ENCODE data around the gene CLDN6.
"Not testable (repeated sequence)": the region's sequence is repeated elsewhere in the genome, so short reads cannot be mapped to it uniquely, and the experiment has no call there.

Gene CLDN6

GRCh38 chr16:3017794-3018506 lies at the start of gene CLDN6:
TSS of gene CLDN6 (minus strand) at chr16:3018183. CDS start at chr16:3016021, 2,162 bp downstream.
- peak; percentile 11 for DNase-seq

GRCh38 chr16:3066440-3066748 lies 48.4 kb upstream of the CLDN6 start:
- DNase-seq = no peak

- DNase-seq = no peak
Observed at GRCh38 chr16:3065742-3066439, 47.9 kb upstream of the CLDN6 start.

- no peak for DNase-seq
Observed at GRCh38 chr16:3065069-3065741, 47.2 kb upstream of the CLDN6 start, which contains the start of gene IL32. TSS of gene IL32 (plus strand) at chr16:3065640. CDS start at chr16:3065812, 172 bp downstream.

- no peak for DNase-seq
Observed at GRCh38 chr16:3063625-3064386, 45.8 kb upstream of the CLDN6 start.

GRCh38 chr16:3062553-3062952 lies 44.6 kb upstream of the CLDN6 start:
- DNase-seq = no peak

GRCh38 chr16:3060339-3061127 lies 42.5 kb upstream of the CLDN6 start:
- no peak for DNase-seq

- no peak for DNase-seq
Observed at GRCh38 chr16:3059723-3060242, 41.8 kb upstream of the CLDN6 start.

- DNase-seq = peak; percentile 84
Observed at GRCh38 chr16:3059041-3059722, 41.2 kb upstream of the CLDN6 start.

- peak; percentile 30 for DNase-seq
Observed at GRCh38 chr16:3058139-3059030, 40.4 kb upstream of the CLDN6 start.

- no peak for DNase-seq
Observed at GRCh38 chr16:3057181-3058138, 39.5 kb upstream of the CLDN6 start.

- DNase-seq = no peak
Observed at GRCh38 chr16:3056336-3057180, 38.6 kb upstream of the CLDN6 start.

- not testable (repeated sequence) for DNase-seq
Observed at GRCh38 chr16:3055734-3056115, 37.7 kb upstream of the CLDN6 start.

GRCh38 chr16:3054965-3055733 lies 37.2 kb upstream of the CLDN6 start:
- no peak for DNase-seq

- not testable (repeated sequence) for DNase-seq
Observed at GRCh38 chr16:3053330-3053710, 35.3 kb upstream of the CLDN6 start.

GRCh38 chr16:3052571-3053329 lies 34.8 kb upstream of the CLDN6 start:
- DNase-seq = not testable (repeated sequence)

- no peak for DNase-seq
Observed at GRCh38 chr16:3051494-3051893, 33.5 kb upstream of the CLDN6 start.
